OCI-LY7 (cell line): ENCODE measurements around the gene KRT28.

Experiments
- CTCF ChIP-seq: fragments of 200-600 bp; sonication (generic); conservative IDR thresholded peaks from 2 replicates; pipeline ENCODE4 v1.5.1; 2014; ENCODE audit warnings: mild to moderate bottlenecking, antibody characterized with exemption, low read length, moderate library complexity, mixed read lengths
- EZH2phosphoT487 ChIP-seq: fragments of 200-600 bp; sonication (generic); IDR thresholded peaks from 2 replicates; pipeline ENCODE4 v1.6.1; 2018; ENCODE audit warnings: low read depth, borderline replicate concordance, mild to moderate bottlenecking, mixed run types, antibody characterized with exemption, low read length, moderate library complexity, mixed read lengths

DNA sequence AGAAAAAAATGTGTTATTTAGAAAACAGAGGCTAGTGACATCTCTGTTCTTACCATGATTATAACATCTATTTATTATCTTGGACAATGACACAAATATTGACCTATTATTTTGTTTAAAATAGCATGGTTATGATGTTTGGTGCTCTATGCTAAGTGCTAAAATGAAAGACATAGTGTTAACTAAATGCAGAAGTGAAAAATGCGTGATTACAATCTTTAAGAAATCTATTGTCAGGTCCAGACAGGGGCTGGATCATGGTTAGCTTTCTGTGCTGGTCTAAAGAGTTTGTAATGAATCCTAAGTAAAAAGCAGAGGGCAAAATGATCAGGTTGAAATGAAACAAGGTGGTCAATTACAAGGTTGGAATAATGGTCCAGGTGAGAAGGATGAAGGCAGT, 622 bp upstream of the KRT28 start:
- no peak for TF ChIP-seq CTCF
- TF ChIP-seq EZH2phosphoT487: no peak
